ENCODE data around the gene SMIM24.

GRCh38 chr19:3492131-3492839 lies 12.0 kb upstream of the SMIM24 start:
- TF ChIP-seq FOXM1 (IDR thresholded peaks at IDR 0.05; ENCODE audit: borderline replicate concordance, low read depth) (no peak), MAX (IDR thresholded peaks at IDR 0.05) (no peak), ZBTB7A (IDR thresholded peaks at IDR 0.05; ENCODE audit: low read depth) (peak; percentile 30; the same call in 1 of the 2 replicates), EGR1 (IDR thresholded peaks at IDR 0.05) (no peak)
